C4-2B (cell line): ENCODE measurements around the gene FOXL1.
A peak's percentile ranks its signal among the peaks of the same experiment; 100 is the strongest.

Experiments used
- ZFX ChIP-seq: fragments of 450-650 bp; IDR thresholded peaks from 2 replicates; pipeline ENCODE4 v1.6.1; 2017
- TF ChIP-seq, protein P1 (sequence below): fragments of 450-650 bp; conservative IDR thresholded peaks from 2 replicates; pipeline ENCODE4 v1.5.1; 2017; ENCODE audit warnings: mild to moderate bottlenecking

DNA sequence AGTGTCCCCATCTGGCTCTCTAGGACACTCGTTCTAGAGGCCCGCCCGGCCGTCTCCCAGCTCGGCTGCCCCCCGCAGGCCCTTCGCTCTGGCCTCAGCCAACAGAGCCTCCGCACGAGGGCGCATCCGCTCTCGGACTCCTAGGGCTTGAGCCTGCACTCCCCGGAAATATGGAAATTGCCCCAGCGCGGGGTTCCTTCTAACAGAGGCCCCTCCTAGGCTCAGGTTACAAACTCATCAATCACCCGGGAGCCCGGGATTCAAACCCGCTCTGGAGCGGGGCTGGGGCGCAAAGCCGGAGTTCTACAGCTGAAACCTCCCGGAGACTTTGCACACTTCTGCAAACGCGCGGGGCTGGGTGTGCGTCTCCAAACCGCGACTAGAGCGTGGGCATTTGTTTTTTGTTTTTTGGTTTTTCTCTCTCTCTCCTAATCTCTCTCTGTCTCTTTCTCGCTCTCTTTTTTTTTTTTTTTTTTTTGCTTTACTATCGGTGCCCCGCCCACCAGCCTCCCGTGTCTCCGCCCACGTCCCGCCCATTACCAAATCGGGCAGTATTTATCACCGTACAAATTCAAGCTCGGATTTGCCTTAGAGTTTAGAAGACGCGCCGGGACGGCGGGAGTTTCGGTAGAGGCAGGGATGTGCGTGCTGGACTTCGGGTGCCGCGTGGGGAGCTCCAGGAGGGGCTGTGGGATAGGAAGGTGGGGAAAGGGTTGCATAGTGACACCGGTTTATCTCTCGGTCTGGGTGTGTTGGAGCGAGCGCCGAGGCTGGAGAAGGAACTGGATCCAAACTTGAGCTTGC is 2.4 kb upstream of the FOXL1 start:
- TF ChIP-seq, protein P1, sequence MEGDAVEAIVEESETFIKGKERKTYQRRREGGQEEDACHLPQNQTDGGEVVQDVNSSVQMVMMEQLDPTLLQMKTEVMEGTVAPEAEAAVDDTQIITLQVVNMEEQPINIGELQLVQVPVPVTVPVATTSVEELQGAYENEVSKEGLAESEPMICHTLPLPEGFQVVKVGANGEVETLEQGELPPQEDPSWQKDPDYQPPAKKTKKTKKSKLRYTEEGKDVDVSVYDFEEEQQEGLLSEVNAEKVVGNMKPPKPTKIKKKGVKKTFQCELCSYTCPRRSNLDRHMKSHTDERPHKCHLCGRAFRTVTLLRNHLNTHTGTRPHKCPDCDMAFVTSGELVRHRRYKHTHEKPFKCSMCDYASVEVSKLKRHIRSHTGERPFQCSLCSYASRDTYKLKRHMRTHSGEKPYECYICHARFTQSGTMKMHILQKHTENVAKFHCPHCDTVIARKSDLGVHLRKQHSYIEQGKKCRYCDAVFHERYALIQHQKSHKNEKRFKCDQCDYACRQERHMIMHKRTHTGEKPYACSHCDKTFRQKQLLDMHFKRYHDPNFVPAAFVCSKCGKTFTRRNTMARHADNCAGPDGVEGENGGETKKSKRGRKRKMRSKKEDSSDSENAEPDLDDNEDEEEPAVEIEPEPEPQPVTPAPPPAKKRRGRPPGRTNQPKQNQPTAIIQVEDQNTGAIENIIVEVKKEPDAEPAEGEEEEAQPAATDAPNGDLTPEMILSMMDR: peak; percentile 65
- TF ChIP-seq ZFX: no peak
